DOHH2 (cell line): ENCODE measurements around the gene SEMA6A.

ENCODE experiments used
- H3F3A ChIP-seq: fragments of 200-600 bp; sonication (generic), shearing (Covaris generic); 2 replicates; pipeline ENCODE4 v1.6.0; 2016; ENCODE audit warnings: antibody characterized with exemption, mild to moderate bottlenecking; ENCODE audit not compliant: control insufficient read depth, insufficient read depth
- H3K27ac ChIP-seq: fragments of 200-600 bp; sonication (generic); 2 replicates; pipeline ENCODE4 v1.5.1; 2014; ENCODE audit warnings: low read depth, mild to moderate bottlenecking, low read length, moderate library complexity
- H3K27me3 ChIP-seq: fragments of 200-600 bp; sonication (generic); 2 replicates; pipeline ENCODE4 v1.6.1; 2014; ENCODE audit warnings: mild to moderate bottlenecking, low read length, mixed read lengths; ENCODE audit not compliant: control insufficient read depth
- H3K36me3 ChIP-seq: fragments of 200-600 bp; sonication (generic); 2 replicates; pipeline ENCODE4 v1.6.1; 2014; ENCODE audit warnings: mild to moderate bottlenecking, low read length, moderate library complexity, mixed read lengths; ENCODE audit not compliant: control insufficient read depth
- H3K4me1 ChIP-seq: fragments of 200-600 bp; sonication (generic); 2 replicates; pipeline ENCODE4 v1.6.1; 2014; ENCODE audit warnings: mild to moderate bottlenecking, low read length, mixed read lengths; ENCODE audit not compliant: control insufficient read depth
- H3K4me2 ChIP-seq: fragments of 200-600 bp; sonication (generic); 2 replicates; pipeline ENCODE4 v1.6.0; 2014; ENCODE audit warnings: mild to moderate bottlenecking, low read length, moderate library complexity
- H3K4me3 ChIP-seq: fragments of 200-600 bp; sonication (generic); 2 replicates; pipeline ENCODE4 v1.5.1; 2014; ENCODE audit warnings: mild to moderate bottlenecking, low read length, mixed read lengths
- H3K79me2 ChIP-seq: fragments of 200-600 bp; sonication (generic); 2 replicates; pipeline ENCODE4 v1.6.1; 2014; ENCODE audit warnings: mild to moderate bottlenecking, low read length, mixed read lengths; ENCODE audit not compliant: control insufficient read depth
- H3K9me2 ChIP-seq: fragments of 200-600 bp; sonication (generic); replicated peaks from 2 replicates; pipeline ENCODE4 v1.6.1; 2014; ENCODE audit warnings: mild to moderate bottlenecking, low read length, mixed read lengths; ENCODE audit not compliant: control insufficient read depth
- H3K9me3 ChIP-seq: fragments of 200-600 bp; sonication (generic); 2 replicates; pipeline ENCODE4 v1.6.1; 2014; ENCODE audit warnings: antibody characterized with exemption, low read length, mixed read lengths; ENCODE audit not compliant: control insufficient read depth, insufficient read depth
- H4K20me1 ChIP-seq: fragments of 200-600 bp; sonication (generic); 2 replicates; pipeline ENCODE4 v1.6.0; 2014; ENCODE audit warnings: low read depth, mild to moderate bottlenecking, antibody characterized with exemption, low read length, moderate library complexity; ENCODE audit not compliant: control insufficient read depth, insufficient read depth
- EZH2phosphoT487 ChIP-seq: fragments of 200-600 bp; sonication (generic); IDR thresholded peaks from 2 replicates; pipeline ENCODE4 v1.6.1; 2017; ENCODE audit warnings: borderline replicate concordance, mild to moderate bottlenecking, antibody characterized with exemption, low read length, moderate library complexity, mixed read lengths
- TF ChIP-seq, protein P1 (sequence below): fragments of 200-600 bp; sonication (generic); IDR thresholded peaks from one replicate; pipeline ENCODE4 v1.5.1; 2014; ENCODE audit warnings: antibody characterized with exemption, mild to moderate bottlenecking, low read depth, low read length; ENCODE audit not compliant: poor library complexity, severe bottlenecking

Gene SEMA6A

DNA sequence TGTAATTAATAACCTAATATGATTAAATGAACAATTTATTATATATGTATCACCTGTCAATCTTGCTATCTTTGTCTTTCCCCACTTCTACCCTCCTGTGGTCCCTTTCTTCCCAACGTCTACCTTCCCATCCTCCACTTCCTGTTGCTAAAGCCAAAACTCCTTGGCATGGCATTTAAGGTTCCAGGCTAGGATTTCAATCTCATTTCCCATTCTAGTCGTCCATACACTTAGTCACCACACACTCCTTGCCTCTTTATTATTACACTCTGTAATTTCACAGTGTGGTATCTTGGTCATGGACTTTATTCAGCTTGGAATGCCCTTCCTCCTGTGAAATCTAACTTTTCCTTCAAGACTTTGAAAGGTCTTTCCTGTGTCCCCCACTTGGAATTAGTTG is 115.3 kb downstream of the SEMA6A start:
- TF ChIP-seq EZH2phosphoT487, result no peak
- TF ChIP-seq, protein P1, sequence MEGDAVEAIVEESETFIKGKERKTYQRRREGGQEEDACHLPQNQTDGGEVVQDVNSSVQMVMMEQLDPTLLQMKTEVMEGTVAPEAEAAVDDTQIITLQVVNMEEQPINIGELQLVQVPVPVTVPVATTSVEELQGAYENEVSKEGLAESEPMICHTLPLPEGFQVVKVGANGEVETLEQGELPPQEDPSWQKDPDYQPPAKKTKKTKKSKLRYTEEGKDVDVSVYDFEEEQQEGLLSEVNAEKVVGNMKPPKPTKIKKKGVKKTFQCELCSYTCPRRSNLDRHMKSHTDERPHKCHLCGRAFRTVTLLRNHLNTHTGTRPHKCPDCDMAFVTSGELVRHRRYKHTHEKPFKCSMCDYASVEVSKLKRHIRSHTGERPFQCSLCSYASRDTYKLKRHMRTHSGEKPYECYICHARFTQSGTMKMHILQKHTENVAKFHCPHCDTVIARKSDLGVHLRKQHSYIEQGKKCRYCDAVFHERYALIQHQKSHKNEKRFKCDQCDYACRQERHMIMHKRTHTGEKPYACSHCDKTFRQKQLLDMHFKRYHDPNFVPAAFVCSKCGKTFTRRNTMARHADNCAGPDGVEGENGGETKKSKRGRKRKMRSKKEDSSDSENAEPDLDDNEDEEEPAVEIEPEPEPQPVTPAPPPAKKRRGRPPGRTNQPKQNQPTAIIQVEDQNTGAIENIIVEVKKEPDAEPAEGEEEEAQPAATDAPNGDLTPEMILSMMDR, result no peak
- no peaks in the 10 kb centered on the region for H3K4me1 ChIP-seq
- H3K4me2 ChIP-seq, result no peak overlapping the region
- no peaks in the 10 kb centered on the region for H3K79me2 ChIP-seq
- no peaks in the 10 kb centered on the region for H3K9me2 ChIP-seq
- H3F3A ChIP-seq, result no peaks in the 10 kb centered on the region
- H3K4me3 ChIP-seq, result no peak overlapping the region
- H4K20me1 ChIP-seq, result no peaks in the 10 kb centered on the region
- H3K9me3 ChIP-seq, result no peaks in the 10 kb centered on the region
- no peaks in the 10 kb centered on the region for H3K27me3 ChIP-seq
- no peak overlapping the region for H3K27ac ChIP-seq
- no peaks in the 10 kb centered on the region for H3K36me3 ChIP-seq

DNA sequence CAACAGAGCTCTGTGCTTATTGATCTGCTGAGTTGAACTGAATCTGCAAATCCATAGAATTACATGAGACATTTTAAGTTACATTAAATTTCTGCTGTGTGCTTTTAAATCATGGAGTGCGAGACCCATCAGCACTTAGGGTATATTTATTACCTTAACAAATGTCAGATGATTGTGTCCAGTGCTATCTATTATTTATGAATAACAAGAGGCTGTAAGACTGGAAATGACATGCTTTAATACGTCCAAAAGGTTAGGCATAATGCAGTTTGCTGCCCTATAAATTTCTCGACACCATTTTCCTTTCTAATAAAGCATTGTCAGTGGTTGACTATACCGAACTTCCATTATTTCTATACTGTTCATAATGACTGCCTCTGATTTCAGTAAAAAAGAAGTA is 117.6 kb downstream of the SEMA6A start:
- TF ChIP-seq, protein P1, result no peak
- no peak for TF ChIP-seq EZH2phosphoT487
- no peak overlapping the region for H3K4me2 ChIP-seq
- no peaks in the 10 kb centered on the region for H3K9me3 ChIP-seq
- no peaks in the 10 kb centered on the region for H3K4me1 ChIP-seq
- no peaks in the 10 kb centered on the region for H3K36me3 ChIP-seq
- H3K4me3 ChIP-seq, result no peak overlapping the region
- H3K27me3 ChIP-seq, result no peaks in the 10 kb centered on the region
- no peaks in the 10 kb centered on the region for H4K20me1 ChIP-seq
- no peaks in the 10 kb centered on the region for H3K9me2 ChIP-seq
- H3K27ac ChIP-seq, result no peak overlapping the region
- H3F3A ChIP-seq, result no peaks in the 10 kb centered on the region
- H3K79me2 ChIP-seq, result no peaks in the 10 kb centered on the region

DNA sequence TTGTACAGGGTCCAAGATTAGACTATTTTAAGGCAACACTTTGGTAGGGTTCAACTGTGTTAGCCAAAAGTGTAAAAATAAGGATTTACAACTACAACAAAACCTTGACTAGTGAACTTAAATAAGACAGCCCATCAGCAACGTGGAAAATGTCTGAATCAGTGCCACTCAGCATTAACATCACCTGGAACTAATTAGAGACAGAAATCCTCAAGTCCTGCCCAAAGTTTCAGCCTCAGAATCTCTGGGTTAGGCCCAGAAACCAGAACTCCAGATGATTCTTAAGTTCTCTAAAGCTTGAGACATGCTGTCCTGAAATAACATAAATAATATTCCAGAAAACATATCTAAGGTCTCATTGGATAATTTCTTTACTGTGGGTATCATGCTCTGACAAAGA is 118.6 kb downstream of the SEMA6A start:
- no peaks in the 10 kb centered on the region for H3K27me3 ChIP-seq
- H3K79me2 ChIP-seq, result no peaks in the 10 kb centered on the region
- no peak overlapping the region for H3K4me3 ChIP-seq
- no peak for TF ChIP-seq EZH2phosphoT487
- TF ChIP-seq, protein P1, result no peak
- H3F3A ChIP-seq, result no peaks in the 10 kb centered on the region
- no peak overlapping the region for H3K27ac ChIP-seq
- no peaks in the 10 kb centered on the region for H3K4me1 ChIP-seq
- no peaks in the 10 kb centered on the region for H3K9me2 ChIP-seq
- no peak overlapping the region for H3K4me2 ChIP-seq
- H3K9me3 ChIP-seq, result no peaks in the 10 kb centered on the region
- no peaks in the 10 kb centered on the region for H4K20me1 ChIP-seq
- H3K36me3 ChIP-seq, result no peaks in the 10 kb centered on the region

DNA sequence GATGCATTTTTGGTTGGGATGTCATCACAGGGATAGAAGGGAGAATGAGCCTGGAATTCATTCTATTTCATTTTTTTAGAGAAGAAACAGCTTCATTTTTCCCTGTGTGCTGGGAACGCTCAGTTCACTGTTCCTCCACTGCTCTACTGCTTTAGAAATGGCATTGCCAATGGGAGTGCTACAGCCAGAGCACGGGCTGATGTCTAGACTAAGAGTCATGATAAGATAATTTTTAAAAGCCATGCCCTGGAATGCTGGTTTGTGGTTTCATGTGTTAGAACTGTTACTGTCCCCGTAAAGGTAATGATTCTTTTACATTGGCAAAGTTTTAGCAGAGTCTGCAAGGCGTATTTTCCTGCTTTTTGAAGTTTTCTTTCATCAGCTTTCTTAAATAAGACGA is 119.6 kb downstream of the SEMA6A start:
- Histone ChIP-seq H3K4me2 (no peak overlapping the region), H3K36me3 (no peaks in the 10 kb centered on the region), H3K9me2 (no peaks in the 10 kb centered on the region), H3K27ac (no peak overlapping the region), H3K4me1 (no peaks in the 10 kb centered on the region), H3K4me3 (no peak overlapping the region), H3K9me3 (no peaks in the 10 kb centered on the region), H3K27me3 (no peaks in the 10 kb centered on the region), H4K20me1 (no peaks in the 10 kb centered on the region), H3F3A (no peaks in the 10 kb centered on the region), H3K79me2 (no peaks in the 10 kb centered on the region)
- TF ChIP-seq EZH2phosphoT487, result no peak
- TF ChIP-seq, protein P1, result no peak
